Stimulated activated CD4-positive, alpha-beta T cell treated with anti-CD3 and anti-CD28 coated beads, TNF-alpha, amount 100 ng/mL, for 24 hours (primary cell): Measurements from ENCODE around the gene SPX.

Experiments used
- DNase-seq, 3 experiments: peaks; one replicate each; pipeline ENCODE4 v3.0.0-alpha.2; 2020; ENCODE audit warnings: low read depth in 3 of 3

SPX gene

DNA sequence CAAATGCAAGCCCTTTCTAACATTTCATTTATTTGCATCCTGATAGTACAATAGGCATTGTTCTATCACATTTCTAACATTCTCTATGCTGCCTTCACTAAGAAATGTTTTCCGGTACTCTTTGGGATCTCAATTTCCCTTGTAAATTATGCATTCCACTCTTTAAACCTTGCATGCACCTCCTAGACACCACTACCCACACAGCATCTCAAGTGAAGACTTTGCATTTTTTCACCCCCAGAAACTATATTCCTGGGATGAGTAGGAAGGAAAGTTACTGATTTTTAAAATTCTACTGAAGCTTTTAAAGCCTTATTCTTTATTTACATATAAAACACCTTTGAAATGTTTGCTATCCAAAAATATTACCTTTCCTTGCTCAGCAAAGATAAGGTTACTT lies 51.4 kb downstream of the SPX start:
- DNase-seq, result no peak

DNA sequence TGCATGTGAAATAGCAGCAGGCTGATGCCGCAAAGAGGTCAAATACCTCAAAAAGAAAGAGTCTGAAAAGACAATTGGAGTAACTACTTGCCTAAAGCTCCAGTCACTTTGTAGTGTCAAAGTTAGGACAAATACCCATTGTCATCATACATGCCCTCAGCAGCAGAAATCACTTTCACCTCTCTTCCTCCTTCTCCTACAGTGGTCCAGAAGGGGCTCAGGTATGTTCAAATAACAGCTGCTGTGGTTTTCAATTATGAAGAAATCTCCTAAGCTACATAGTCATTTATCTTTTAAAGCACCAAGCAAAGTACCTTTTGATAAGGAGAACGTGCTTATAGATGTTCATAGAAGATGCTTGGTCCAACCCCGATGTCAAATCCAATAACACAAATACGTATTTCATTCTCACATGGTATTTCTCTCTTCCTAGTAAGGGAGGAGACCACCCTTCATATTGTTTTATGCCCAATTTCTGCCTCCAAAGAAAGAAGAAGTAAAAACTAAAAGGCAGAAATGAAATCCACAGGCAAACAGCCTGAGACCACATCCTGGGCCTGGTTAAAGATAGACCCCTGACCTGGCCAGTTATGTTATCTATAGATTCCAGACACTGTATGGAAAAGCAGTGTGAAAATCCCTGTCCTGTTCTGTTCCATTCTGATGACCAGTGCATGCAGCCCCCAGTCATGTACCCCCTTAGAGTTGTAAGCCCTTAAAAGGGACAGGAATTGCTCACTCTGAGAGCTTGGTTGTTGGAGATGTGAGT lies 54.8 kb downstream of the SPX start:
- no peak for DNase-seq
